ENCODE measurements around the gene TAGLN3.
A peak's percentile ranks its signal among the peaks of the same experiment; 100 is the strongest.
"Not testable (repeated sequence)": the region's sequence is repeated elsewhere in the genome, so short reads cannot be mapped to it uniquely, and the experiment has no call there.

TAGLN3 gene

DNA sequence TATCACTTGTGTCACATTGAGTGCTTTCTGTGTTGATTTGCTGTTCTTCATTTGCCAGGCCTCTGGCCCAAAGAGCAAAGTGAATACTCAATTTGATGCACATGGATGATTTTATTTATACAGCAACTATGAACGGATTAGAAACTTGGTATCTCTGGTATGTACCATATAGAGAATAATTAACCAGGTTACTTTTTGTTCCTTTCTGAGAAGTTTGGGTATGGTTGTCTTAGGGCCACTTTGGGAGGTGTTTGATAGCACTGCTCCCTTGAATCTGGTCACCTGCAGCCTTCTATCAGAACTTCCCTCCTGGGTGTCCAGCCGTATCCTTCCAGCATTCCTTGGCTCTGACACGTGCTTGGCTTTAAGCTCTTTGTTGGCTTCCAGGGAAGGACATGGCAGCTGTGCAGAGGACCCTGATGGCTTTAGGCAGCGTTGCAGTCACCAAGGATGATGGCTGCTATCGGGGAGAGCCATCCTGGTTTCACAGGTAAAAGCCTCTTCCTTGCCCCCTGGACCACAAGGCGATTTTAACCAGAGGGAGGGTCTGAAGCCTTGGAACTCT lies 12.7 kb downstream of the TAGLN3 start:
- no peak for DNase-seq

DNA sequence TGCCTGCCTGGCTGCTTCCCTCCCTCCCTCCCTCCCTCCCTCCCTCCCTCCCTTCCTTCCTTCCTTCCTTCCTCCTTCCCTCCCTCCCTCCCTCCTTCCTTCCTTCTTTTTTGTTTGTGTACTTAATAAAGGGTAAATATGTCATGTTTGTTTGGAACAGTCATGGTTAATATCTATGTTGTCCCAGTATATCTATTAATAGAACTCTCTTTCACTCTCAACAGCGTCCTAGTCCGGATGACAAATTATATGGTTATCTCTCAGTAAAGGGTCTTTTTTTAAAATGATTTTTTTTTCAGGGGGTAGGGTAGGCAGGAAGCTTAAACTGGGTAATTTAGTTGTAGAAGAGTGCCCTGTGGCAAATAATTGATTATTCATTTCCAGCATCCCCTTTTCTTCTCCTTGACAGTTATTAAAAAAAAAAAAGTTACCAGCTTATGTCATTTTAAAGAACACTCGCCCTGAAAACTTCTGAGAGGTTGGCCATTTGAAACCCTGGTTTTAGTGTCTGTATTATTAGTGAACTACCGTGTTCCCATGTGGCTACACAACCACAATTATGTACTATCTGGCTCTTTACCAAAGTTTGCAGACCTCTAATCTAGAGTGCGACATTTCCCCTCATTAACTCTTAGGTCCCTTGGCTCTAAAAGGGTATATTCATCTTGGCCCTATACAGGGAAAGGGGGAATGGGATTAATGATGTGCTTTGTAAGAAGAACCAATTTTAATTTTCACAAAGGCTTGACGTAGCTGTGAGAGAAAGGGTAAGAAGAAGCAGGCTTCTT lies 13.7 kb downstream of the TAGLN3 start:
- no peak for DNase-seq

DNA sequence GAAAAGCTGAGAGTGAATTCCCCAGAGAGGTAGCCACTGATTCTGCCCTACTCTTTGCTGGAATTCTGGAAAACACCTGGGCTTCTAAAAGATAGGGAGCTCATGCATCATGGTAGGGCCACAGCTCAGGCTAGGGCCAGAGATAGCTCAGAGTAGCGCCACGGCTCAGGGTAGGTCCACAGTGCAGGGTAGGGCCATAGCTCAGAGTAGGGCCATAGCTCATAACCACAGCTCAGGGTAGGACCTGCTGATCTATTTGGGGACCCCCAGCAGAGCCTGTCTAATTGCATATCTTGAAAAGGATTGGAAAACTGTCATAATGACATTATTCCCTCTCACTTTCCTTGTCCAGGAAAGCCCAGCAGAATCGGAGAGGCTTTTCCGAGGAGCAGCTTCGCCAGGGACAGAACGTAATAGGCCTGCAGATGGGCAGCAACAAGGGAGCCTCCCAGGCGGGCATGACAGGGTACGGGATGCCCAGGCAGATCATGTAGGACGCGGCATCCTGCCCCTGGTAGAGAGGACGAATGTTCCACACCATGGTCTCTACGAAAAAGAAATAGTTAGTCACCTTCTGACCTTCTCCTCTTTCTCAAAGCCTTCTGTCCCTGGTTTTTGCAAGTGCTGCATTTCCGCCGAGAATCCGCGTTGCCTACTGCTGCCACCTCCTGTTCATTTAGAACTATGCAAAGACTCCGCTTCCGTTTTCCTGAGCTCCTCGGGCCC lies 14.5 kb downstream of the TAGLN3 start:
- DNase-seq: peak; percentile 71

DNA sequence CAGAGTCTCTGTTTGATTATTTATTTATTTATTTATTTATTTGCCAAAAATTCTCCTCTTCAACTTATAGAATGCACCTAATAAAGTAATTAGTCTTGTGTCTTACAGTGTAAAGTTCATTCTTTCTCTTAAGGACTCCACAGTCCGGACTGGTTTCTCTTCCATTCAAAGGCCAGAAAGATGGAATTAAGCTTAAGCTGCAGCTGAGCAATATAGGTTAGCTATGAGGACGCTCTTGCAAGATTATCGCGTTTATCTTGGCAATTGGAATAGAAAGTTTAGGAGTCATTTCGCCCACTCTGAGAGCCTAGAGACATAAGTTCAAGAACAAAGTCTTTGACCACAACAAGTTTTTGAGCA lies 15.0 kb downstream of the TAGLN3 start:
- DNase-seq: no peak

DNA sequence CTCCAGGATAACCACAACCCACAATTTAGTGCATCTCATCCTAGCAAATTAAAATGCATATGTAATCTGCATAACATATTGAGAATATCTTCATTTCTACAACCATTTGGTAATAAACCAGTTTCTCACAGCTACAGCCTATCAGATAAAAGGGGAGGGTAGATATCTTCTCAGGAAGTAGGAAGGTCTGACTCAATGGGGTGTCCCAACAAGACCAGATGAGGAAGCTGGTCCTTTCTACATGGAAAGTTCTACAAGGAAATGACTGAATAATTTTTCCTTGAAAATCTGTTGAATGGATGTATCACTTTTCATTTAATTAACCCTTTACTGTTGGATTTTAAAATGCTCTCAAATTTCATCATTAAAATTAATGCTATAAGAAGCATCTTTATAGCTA lies 18.4 kb downstream of the TAGLN3 start:
- no peak for DNase-seq

DNA sequence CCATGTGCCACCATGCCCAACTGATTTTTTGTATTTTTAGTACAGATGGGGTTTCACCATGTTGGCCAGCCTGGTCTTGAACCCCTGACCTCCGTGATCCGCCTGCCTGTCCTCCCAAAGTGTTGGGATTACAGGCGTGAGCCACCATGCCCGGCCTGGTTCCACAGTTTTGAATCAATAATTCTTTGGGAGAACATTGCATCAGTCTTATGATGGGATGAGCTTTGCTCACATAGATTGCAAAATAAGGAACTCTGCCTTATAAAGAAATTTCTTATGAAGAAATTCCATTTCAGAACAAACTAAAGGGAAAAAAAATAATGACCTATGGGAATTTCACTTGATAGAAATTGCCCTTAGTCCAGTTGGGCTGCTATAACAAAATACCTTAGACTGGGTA lies 20.0 kb downstream of the TAGLN3 start:
- DNase-seq: no peak

DNA sequence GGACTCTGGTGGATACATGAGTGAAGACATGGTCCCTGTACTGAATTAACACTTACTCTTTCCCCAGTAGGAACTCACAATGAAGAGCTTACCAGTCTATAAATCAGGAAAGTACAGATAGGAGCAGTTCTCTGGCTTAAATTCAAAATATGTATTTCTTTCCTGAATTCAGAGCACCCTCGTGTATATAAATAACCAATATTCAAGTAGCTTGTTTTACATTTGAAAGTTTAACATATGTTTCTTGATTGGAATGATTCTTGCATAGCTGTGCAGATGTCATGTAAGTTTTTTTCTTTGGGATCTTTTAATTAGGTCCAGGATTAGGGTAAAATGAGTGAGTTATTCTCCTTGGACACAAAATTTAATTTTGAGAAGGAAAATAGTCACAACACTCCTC lies 21.0 kb downstream of the TAGLN3 start:
- no peak for DNase-seq

DNA sequence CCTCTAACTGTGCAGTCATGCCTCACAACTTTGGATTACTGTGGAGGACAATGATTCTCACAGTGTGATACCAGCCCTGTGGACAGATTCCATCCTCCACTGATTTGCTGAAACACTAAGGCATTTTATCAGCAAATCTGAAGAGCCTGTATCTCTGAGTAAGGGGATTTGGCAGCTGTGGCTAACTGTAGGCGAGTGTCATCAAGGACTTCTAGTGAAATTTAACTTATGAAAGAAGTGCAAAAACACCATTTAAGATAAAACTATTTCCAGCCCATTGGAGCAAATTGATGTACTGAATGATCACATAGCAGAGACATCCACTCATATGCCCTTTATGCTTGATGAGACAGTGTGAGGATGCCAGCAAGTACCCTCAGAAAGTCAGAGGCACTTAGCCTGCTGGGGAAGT lies 22.0 kb downstream of the TAGLN3 start:
- DNase-seq: no peak

DNA sequence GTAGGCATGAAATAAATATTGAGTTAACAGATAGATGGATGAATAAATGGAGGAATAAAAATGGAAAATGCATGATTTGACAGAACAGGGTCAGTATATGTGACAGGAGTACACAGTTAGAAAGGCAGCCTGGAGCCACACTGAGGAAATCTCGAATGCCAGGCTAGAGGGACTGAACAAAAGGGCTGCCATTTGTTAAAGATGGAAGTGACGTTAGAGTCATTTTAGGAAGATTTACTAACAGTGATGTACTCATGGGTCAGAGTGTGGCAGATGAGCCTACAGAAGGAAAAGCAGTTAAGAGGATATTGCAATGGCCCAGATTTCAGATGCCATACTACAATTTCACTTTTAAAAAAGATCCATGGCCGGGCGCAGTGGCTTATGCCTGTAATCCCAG lies 28.4 kb downstream of the TAGLN3 start:
- DNase-seq: no peak

DNA sequence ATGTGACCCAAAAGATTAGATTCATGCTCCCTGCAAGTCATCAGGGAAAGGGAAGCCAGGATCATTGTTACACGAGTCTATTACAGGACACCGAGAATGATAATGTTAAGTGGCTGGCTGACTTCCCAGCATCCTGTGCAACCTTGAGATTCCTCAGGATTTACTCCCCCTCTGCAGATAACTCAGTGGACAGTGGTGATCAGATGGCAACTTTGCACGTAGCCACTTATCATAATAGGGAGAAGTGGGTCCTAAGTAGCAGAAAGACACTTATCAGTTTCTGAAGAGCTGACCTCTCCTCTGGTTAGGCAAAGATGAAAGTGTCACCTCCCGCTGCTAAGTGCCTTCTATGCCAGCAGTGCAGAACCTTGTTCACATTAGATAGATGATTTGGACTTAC lies 29.1 kb downstream of the TAGLN3 start:
- DNase-seq: no peak

DNA sequence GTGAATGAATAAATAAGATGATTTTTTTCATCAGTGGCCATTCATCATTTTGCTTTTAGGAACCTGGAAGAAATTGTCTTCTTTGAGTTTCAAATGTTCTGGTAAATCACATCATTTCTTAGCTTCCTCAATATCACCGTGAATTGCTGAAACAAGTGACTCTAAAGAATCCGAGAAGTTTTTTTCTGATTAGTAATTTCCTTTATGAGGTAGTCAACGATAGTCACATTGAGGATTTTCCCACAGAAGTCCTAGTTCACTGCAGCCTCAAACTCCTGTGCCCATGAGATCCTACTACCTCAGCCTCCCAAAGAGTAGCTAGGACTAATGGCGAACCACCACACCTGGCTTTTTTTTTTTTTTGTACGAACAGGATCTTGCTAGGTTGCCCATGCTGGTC lies 32.2 kb downstream of the TAGLN3 start:
- no peak for DNase-seq

DNA sequence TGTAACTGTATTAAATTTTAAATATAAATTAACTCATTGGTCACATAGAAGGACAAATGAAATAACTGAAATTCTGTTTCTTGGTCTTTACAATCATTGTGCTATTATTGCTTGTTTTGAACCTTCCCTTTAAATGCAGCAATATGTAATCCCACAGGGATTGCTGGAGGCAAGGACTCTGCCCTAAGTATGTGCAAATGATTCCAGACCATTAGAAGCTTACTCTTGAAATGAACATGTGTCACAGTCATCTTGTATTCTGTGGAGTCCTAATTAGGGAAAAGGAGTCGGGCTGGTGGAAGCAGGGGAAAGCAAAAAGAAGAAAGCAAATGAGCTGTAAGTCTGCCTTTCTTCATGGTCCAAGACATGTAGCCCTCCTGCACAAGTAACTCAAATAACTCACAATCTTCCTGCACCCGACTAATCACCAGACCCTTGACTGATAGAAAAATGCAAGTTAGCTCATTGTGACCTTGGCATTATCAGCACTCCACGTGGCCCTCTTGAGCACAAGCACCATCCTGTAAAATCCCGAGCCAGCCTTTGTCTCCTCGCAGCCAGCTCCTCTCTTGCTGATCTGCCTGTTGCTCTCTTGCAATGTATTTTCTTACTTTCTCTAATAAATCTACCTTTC lies 33.5 kb downstream of the TAGLN3 start:
- no peak for DNase-seq

DNA sequence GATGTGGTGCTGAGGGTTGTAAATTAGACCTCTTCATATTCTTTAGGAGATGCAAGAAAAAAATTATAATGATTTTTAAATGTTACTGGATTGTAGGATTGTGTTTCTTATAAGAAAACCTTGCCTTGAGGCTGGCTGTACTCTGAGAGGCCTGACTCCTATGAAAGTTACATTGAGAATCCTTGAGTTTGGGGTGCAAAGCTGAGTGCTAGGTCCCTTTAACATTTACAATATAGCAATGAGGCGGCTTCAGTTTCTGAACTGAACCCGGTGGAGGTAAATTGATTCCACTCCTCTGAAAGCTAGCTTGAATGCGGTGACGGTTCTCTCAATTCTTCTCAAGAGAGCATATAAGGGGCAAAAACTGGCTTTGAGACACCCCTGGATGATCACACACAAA lies 35.7 kb downstream of the TAGLN3 start, which contains the start of gene TMPRSS7:
TMPRSS7 (plus strand) TSS at position 301 of the 400 bp plus-strand sequence. CDS start 110 bp downstream, outside the sequence.
- DNase-seq: no peak

DNA sequence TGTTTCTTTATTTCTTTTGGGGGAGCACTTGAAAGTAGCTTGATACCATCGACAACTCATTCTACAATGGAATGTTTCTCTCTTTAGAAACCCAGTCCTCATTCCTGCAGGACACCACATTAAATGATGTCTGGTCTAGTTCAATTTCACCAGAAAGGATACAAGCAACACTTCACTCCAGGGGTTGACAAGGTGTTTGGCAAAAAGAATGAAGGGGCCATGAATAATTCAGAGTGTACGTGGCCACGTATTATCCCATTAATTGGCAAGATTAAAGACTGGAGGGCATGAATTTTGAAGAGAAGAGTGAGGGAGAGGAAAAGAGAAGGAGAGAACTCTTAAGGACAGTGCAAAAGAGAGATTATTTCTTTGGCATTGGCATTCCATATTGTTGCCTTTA lies 36.5 kb downstream of the TAGLN3 start:
- no peak for DNase-seq

DNA sequence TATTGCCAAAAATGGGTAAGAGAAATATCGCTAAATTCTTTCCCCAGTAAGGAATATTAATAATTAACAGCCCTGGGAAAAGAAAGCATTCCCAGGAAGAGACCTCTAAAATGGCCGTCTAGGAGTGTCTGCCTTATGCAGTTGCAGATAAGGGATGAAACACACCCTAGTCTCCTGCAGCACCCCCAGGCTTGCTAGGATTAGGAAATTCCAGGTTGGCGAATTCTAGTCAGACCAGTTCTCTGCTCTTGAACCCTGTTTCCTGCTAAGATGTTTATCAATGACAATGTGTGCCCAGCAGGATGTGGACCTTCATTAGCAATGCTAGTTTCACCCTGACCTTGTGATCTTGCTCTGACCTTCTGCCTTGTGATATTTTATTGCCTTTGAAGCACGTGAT lies 38.5 kb downstream of the TAGLN3 start:
- not testable (repeated sequence) for DNase-seq

DNA sequence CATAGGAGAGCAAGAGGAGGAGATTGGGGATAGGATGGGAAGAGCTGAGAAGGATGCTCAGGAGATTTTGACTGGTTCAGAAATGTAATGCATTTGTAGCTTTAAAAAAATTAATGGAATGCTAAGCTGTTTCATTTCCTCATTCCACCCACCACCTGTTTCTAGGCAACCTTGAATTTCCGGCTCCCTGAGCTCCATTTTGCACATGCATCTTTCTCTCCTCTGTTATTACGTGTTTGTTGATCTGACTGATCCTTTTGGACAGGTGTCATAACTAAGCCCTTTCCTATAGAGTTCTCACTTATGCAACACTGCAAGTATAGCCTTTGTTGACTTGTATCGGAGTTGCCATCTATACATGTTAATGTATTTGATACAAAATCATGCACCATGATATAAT lies 40.1 kb downstream of the TAGLN3 start:
- no peak for DNase-seq

DNA sequence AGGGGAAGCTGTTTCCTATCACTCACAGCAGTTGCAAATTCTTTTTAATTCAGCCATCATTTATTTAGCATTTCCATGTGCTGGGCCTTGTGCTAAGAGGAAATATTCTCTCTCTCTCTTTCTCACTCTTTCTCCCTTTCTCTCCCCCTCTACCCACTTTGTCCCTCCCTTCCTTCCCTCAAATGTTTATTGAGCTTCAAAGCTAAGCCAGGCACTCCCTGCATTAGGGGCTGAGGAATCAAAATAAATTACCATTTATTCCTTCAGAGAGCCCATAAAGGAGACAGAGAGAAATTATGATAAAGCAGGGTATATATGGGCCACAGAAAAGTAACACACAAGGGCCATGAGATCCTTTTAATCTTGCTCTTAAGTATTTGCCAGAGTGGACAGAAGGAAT lies 42.6 kb downstream of the TAGLN3 start:
- DNase-seq: no peak

DNA sequence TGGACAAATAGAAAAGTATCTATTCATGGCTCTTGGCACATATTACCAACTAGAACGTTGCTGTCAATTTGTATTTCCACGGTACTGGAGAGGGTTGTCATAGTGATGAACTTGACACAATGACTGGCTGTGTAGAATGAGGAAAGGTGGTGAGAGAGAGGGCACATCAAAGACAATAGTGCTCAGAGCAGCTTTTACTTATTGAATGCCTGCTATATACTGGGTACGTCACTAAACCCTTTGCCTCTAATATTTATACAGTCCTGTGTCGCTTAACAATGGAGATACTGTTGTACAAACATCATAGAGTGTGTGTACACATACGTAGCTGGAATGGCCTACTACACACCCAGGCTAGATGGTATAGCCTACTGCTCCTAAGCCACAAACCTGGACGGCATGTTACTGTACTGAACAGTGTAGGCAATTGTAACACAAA lies 44.1 kb downstream of the TAGLN3 start:
- no peak for DNase-seq

DNA sequence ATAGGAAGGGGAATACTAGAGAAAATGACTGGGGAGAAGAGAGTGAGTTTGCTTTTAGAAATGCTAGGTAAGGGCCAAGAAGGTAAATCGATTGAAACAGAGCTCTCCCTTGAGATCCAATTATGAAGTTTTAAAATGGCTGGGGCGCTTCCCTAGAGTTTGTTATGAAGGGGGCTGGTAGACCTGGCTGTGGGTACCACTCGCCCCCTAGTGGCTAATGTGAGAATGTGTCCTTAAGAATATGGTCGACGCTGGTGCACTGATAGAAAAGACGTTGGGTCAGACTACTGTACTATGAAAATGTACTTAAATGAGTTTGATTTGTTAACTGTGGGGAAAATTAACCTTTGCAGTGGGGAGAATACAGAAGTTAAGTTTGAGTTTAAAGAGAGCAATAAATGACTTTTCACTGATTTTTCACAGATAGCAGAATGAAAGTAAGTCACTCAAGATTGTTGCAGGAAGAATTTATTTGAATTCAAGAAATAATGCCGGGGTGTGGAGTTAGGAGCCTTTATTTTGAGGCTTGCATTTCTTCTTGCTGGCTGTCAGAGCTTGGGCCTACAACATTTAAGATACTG lies 45.0 kb downstream of the TAGLN3 start:
- DNase-seq: peak; percentile 46

DNA sequence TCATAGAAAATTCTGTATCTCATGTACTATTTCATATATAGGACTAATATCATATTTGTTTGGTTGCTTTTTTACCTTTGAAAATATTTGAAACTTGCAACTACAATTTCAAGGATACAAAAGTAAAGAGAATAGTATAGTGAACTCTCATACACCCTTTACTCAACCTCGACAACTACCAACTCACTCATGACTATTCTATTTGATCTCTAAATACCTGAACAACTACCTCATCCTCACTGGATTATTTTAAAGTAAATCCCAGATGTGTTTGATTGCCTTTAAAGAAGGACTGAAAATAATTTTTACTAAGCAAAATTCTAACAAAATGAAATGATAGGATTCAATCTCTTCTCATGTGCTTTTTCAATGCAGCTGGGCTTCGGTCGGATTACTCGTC lies 47.9 kb downstream of the TAGLN3 start:
- DNase-seq: no peak

DNA sequence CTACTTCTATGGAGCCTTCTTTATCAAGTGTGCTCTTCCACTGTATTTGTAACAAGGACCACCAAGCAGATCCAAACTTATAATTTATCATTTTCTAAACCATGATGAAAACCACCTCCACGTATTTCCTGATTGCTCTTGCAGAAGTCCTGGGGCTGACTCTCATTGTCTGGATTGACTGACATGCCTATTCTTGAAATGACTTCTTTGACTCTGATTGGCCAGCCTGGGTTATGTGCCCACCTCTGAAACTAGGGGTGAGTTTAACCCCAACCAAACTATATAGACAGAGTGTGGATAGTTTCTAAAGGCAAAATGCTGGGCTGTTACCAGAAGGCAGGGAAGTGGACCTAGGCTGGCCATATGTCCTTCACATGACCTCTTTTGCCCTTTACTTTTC lies 48.5 kb downstream of the TAGLN3 start:
- no peak for DNase-seq

DNA sequence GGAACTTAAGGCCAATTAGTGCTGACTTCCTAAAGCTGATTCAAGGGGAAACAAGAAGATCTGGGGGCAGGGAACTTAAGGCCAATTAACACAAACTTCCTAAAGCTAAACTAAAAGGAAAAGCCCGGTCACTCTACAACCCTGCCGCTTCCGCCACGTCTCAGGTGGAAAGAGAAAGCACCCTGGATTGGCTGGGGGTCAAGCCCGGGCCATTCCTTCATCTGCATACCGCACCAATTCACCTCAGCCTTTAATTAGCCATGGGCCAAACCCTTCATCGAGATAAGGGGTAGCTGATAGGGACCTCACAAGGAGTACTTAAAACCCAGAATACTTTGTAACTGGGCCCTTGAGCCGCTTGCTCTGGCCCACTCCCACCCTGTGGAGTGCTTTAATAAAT lies 50.2 kb downstream of the TAGLN3 start:
- no peak for DNase-seq

DNA sequence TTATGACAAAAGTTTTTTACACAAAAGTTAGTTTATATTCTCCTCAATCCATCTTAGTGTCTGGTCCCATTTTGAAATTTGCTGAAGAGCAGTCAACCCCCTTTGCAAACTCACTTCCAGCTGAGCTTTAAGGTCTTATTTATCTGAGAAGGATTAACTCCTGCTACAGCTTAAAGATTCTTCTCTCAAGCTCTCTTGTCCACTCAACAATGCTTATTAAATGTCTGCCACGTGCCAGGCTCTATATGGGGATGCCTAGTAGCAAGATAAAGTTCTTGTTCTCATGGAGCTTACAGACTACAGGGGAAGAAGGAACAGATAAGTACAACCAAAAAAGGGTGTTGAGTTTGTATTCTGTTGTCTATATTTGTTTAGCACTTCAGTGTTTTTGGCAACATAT lies 54.5 kb downstream of the TAGLN3 start:
- DNase-seq: no peak

Measured in stimulated activated CD8-positive, alpha-beta memory T cell treated with anti-CD3 and anti-CD28 coated beads, Interleukin-4, amount 100 ng/mL, for 48 hours (primary cell).